K562 (cell line): ENCODE measurements around the gene C11orf42. TPM values are rescaled to one million over a fixed set of nuclear protein-coding genes. Genes with fewer than 3 reads are reported as not detected.

Source experiments
- ATAC-seq: fragments of 200-7000 bp; cut with Tn5 transposase; 3 replicates; pipeline ENCODE4 v1.9.1; 2020; ENCODE audit warnings: moderate library complexity
- BruUV-seq: library from RNA; stranded (reverse); fragments of 400-500 nt; replicated peaks from 2 replicates; lab custom pipeline; 2021; lab: Mats Ljungman, UMichigan
- CTCF ChIA-PET: fragments of 300-600 bp; formaldehyde crosslinking; extraction: SDS; loops from one replicate; lab custom pipeline; 2021; ENCODE audit warnings: low intra/inter-chr PET ratio; lab: Yijun Ruan, JAX
- POLR2A ChIA-PET: fragments of 300-600, 350-650 bp; sonication (Branson Sonifier 250); formaldehyde crosslinking; extraction: SDS; loops from one replicate; lab custom pipeline; 2021; ENCODE audit warnings: antibody characterized with exemption, inconsistent platforms; lab: Yijun Ruan, JAX
- DNase-seq, 4 experiments: peaks; one replicate each; pipeline versions ENCODE4 v3.0.0 to v3.0.0-alpha.2; 2011 to 2018; ENCODE audit warnings: low spot score in 3 of 4, mixed read lengths in 3 of 4; ENCODE audit errors: extremely low read depth in 1 of 4
- FAIRE-seq: peaks from 2 replicates; lab custom pipeline; 2011; peaks lifted over from hg19 to GRCh38; lab: Jason Lieb, UNC
- H2AFZ ChIP-seq: 2 replicates; pipeline ENCODE4 v1.6.0; 2011; ENCODE audit warnings: low read depth, low read length, control low read depth, inconsistent platforms
- H3K27ac ChIP-seq: fragments of 200-600 bp; 3 replicates; pipeline ENCODE4 v1.8.0; 2011; ENCODE audit warnings: low read depth, mild to moderate bottlenecking, control low read depth, inconsistent platforms, low read length, moderate library complexity, mixed read lengths; ENCODE audit errors: extremely low read depth
- H3K27me3 ChIP-seq, 2 experiments: fragments of 300-600 bp in 1 of 2; 2 replicates in 1 of 2; 3 replicates in 1 of 2; pipeline versions ENCODE4 v1.6.0 to v1.8.0; 2011; ENCODE audit warnings: inconsistent platforms in 2 of 2, low read length in 2 of 2, mild to moderate bottlenecking in 1 of 2, mixed read lengths in 1 of 2, moderate library complexity in 1 of 2; ENCODE audit not compliant: control insufficient read depth in 2 of 2, insufficient read depth in 2 of 2
- H3K36me3 ChIP-seq: fragments of 300-600 bp; 3 replicates; pipeline ENCODE4 v1.8.0; 2011; ENCODE audit warnings: mild to moderate bottlenecking, low read length, inconsistent platforms; ENCODE audit not compliant: control insufficient read depth, insufficient read depth
- H3K4me1 ChIP-seq, 2 experiments: fragments of 200-600 bp in 1 of 2; replicated peaks in 1 of 2; 2 replicates in 1 of 2; 3 replicates in 1 of 2; pipeline versions ENCODE4 v1.5.1 to v1.8.0; 2011; ENCODE audit warnings: inconsistent platforms in 2 of 2, low read length in 2 of 2, mild to moderate bottlenecking in 1 of 2, mixed read lengths in 1 of 2, moderate library complexity in 1 of 2; ENCODE audit not compliant: control insufficient read depth in 2 of 2, insufficient read depth in 2 of 2
- H3K4me2 ChIP-seq: 2 replicates; pipeline ENCODE4 v1.6.1; 2011; ENCODE audit warnings: low read length, control low read depth, inconsistent platforms, mixed read lengths; ENCODE audit not compliant: insufficient read depth
- H3K4me3 ChIP-seq: fragments of 200-600 bp; sonication (generic), shearing (Covaris generic); 2 replicates; pipeline ENCODE4 v1.5.1; 2016; ENCODE audit warnings: control low read depth, inconsistent platforms
- H3K79me2 ChIP-seq: fragments of 200-600 bp; 3 replicates; pipeline ENCODE4 v1.8.0; 2011; ENCODE audit warnings: low read length, inconsistent platforms; ENCODE audit not compliant: control insufficient read depth, insufficient read depth
- H3K9ac ChIP-seq, 2 experiments: 2 replicates each; pipeline versions ENCODE4 v1.6.0 to v1.6.1; 2011; ENCODE audit warnings: low read depth in 2 of 2, low read length in 2 of 2, control low read depth in 1 of 2, inconsistent platforms in 1 of 2, mild to moderate bottlenecking in 1 of 2, mixed read lengths in 1 of 2; ENCODE audit not compliant: insufficient read depth in 1 of 2
- H3K9me1 ChIP-seq: one replicate; pipeline ENCODE4 v1.6.0; 2011; ENCODE audit warnings: inconsistent platforms, mild to moderate bottlenecking, low read length, moderate library complexity; ENCODE audit not compliant: control insufficient read depth, insufficient read depth
- H3K9me3 ChIP-seq: replicated peaks from 2 replicates; pipeline ENCODE4 v1.5.1; 2011; ENCODE audit warnings: low read depth, low read length, inconsistent platforms; ENCODE audit not compliant: control insufficient read depth, insufficient read depth
- H4K20me1 ChIP-seq: replicated peaks from 2 replicates; pipeline ENCODE4 v1.6.1; 2011; ENCODE audit warnings: low read length, inconsistent platforms, mixed read lengths; ENCODE audit not compliant: control insufficient read depth, insufficient read depth
- ATF1 ChIP-seq, 2 experiments: fragments of 450-650 bp in 1 of 2; IDR thresholded peaks; 2 replicates each; pipeline ENCODE4 v1.6.1; 2016; ENCODE audit warnings: missing compliant biosample characterization in 1 of 2, missing genetic modification characterization in 1 of 2
- ESRRB ChIP-seq: fragments of 250-450 bp; sonication (Bioruptor Pico); IDR thresholded peaks from 2 replicates; pipeline ENCODE4 v1.5.0; 2020; ENCODE audit warnings: mild to moderate bottlenecking, moderate library complexity, borderline replicate concordance
- HDAC8 ChIP-seq: fragments of 450-650 bp; IDR thresholded peaks from 2 replicates; pipeline ENCODE4 v1.6.1; 2016; ENCODE audit warnings: mild to moderate bottlenecking, missing genetic modification characterization, moderate library complexity, missing compliant biosample characterization
- ILK ChIP-seq: fragments of 450-650 bp; IDR thresholded peaks from 2 replicates; pipeline ENCODE4 v1.6.1; 2016; ENCODE audit warnings: missing genetic modification characterization, low read depth, mild to moderate bottlenecking, missing compliant biosample characterization, moderate library complexity, borderline replicate concordance
- LEF1 ChIP-seq: fragments of 450-650 bp; IDR thresholded peaks from 2 replicates; pipeline ENCODE4 v1.6.1; 2016; ENCODE audit warnings: mild to moderate bottlenecking
- MCM2 ChIP-seq: fragments of 450-650 bp; IDR thresholded peaks from 2 replicates; pipeline ENCODE4 v1.6.1; 2017; ENCODE audit warnings: low read depth, mild to moderate bottlenecking
- MCM5 ChIP-seq: fragments of 450-650 bp; IDR thresholded peaks from 2 replicates; pipeline ENCODE4 v1.6.1; 2016; ENCODE audit warnings: low read depth
- MTA3 ChIP-seq: fragments of 450-650 bp; formaldehyde crosslinking; IDR thresholded peaks from 2 replicates; pipeline ENCODE4 v1.6.1; 2017; ENCODE audit warnings: mild to moderate bottlenecking, borderline replicate concordance
- NONO ChIP-seq, 2 experiments: fragments of 200-400 bp in 1 of 2; fragments of 450-650 bp in 1 of 2; formaldehyde crosslinking in 1 of 2; IDR thresholded peaks; 2 replicates each; pipeline ENCODE4 v1.6.1; 2017; ENCODE audit warnings: low read depth in 2 of 2, mild to moderate bottlenecking in 2 of 2, moderate library complexity in 2 of 2, low read length in 1 of 2
- RB1 ChIP-seq: fragments of 450-650 bp; IDR thresholded peaks from 2 replicates; pipeline ENCODE4 v1.6.1; 2017; ENCODE audit warnings: low read depth, mild to moderate bottlenecking
- SREBF2 ChIP-seq: sonication (generic); formaldehyde crosslinking; IDR thresholded peaks from 2 replicates; pipeline ENCODE4 v1.4.0; 2020; ENCODE audit warnings: mild to moderate bottlenecking, missing genetic modification reagents
- ZKSCAN3 ChIP-seq: fragments of 250-450 bp; sonication (Bioruptor Pico); IDR thresholded peaks from 2 replicates; pipeline ENCODE4 v1.4.0; 2020
- ZNF384 ChIP-seq: IDR thresholded peaks from 2 replicates; pipeline ENCODE4 v1.6.1; 2012; ENCODE audit warnings: low read depth, low read length, improper control_type of control experiment
- WGBS: fragments of 100-300 bp; shearing (Covaris generic); methylation state at CpG from one replicate; pipeline ENCODE4 v1.1.6; 2016; ENCODE audit warnings: low coverage, mixed read lengths; ENCODE audit not compliant: insufficient coverage; ENCODE audit errors: missing lambda C conversion rate; 5-methylcytosine and 5-hydroxymethylcytosine counted together
- in situ Hi-C: fragments of 300-500 bp; cut with MboI; formaldehyde crosslinking; loops from 4 replicates; pipeline ENCODE4 v1.15.0; 2018; ENCODE audit warnings: inconsistent platforms, mixed read lengths
- intact Hi-C: fragments of 100-400 bp; cut with micrococcal nuclease; formaldehyde crosslinking; loops from 2 replicates; pipeline ENCODE4 v1.14.2; 2022
- polyA plus RNA-seq, 8 experiments: library from polyadenylated mRNA; depleted of rRNA in 4 of 8; stranded (reverse) in 5 of 8; unstranded in 3 of 8; fragments of >200 nt; fragmentation: Nextera tagmentation in 2 of 8; fragmentation: Illumina TruSeq in 1 of 8; extraction: Ambion mirVana in 2 of 8; extraction: Trizol in 1 of 8; gene quantifications; 2 replicates each; pipeline versions ENCODE4 v1.2.1 to v1.2.3, GENCODE V29; 2011 to 2014; ENCODE audit warnings: inconsistent platforms in 1 of 8, missing spikeins in 1 of 8
- total RNA-seq, 7 experiments: library from RNA; depleted of rRNA in 6 of 7; stranded (reverse); fragments of >200 nt in 6 of 7; fragmentation: Illumina TruSeq in 2 of 7; extraction: Trizol in 2 of 7; gene quantifications; 2 replicates each; pipeline versions ENCODE4 v1.2.1 to v1.2.3, GENCODE V29; 2011 to 2021; ENCODE audit warnings: low replicate concordance in 1 of 7
- TF ChIP-seq, protein P1 (sequence below): IDR thresholded peaks from 2 replicates; pipeline ENCODE4 v1.6.1; 2016; ENCODE audit warnings: missing genetic modification characterization, missing compliant biosample characterization

C11orf42 gene
- total and polyA plus RNA-seq, 9 of the 15 experiments (the other 6 are each of a cell fraction or from before 2014, with no cell fraction given): not detected

DNA sequence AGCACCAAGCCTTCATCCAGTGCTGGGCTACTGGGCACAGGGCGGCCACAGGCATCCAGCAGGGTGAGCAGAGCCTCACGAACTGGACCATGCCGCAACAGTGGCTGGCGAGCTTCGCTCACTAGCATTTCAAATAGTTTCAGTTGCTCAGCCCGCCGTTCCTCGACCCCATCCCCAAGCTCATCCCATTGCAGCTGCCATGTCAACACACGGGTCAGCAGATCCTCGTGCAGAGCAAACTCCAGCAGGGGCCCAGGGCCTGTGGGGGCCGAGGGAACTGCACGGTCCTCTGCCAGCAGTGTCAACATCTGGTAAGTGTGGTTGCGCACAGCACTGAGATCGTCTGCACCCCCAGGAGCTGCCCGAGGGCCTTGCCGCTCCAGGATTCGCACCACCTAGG lies 18.5 kb downstream of the C11orf42 start:
- no peak overlapping the region for H3K4me2 ChIP-seq
- H3K9ac ChIP-seq: peak overlapping the region in 1 of 2 experiments; percentile 17; a peak in 1 of 4 replicates
- H3K36me3 ChIP-seq: peaks cover 50% of the 10 kb centered on the region; the same call in 2 of the 3 replicates
- H3K4me3 ChIP-seq: no peak overlapping the region
- H3K79me2 ChIP-seq: peaks cover 24% of the 10 kb centered on the region
- TF ChIP-seq SREBF2 (no peak), RB1 (no peak), HDAC8 (tag) (no peak), ESRRB (no peak), ZNF384 (no peak), LEF1 (no peak), MTA3 (no peak), NONO (IDR thresholded peaks at IDR 0.05; ENCODE audit: low read depth in 2 of 2, low read length in 1 of 2) (no peak), ATF1 (CRISPR knock-in tag; IDR thresholded peaks at IDR 0.05) (no peak), ATF1 (tag; IDR thresholded peaks at IDR 0.05) (no peak), MCM5 (no peak), ILK (no peak), MCM2 (no peak), ZKSCAN3 (CRISPR knock-in tag) (no peak)
- TF ChIP-seq, protein P1, sequence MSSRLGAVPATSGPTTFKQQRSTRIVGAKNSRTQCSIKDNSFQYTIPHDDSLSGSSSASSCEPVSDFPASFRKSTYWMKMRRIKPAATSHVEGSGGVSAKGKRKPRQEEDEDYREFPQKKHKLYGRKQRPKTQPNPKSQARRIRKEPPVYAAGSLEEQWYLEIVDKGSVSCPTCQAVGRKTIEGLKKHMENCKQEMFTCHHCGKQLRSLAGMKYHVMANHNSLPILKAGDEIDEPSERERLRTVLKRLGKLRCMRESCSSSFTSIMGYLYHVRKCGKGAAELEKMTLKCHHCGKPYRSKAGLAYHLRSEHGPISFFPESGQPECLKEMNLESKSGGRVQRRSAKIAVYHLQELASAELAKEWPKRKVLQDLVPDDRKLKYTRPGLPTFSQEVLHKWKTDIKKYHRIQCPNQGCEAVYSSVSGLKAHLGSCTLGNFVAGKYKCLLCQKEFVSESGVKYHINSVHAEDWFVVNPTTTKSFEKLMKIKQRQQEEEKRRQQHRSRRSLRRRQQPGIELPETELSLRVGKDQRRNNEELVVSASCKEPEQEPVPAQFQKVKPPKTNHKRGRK (tag): no peak
- FAIRE-seq (no peak), DNase-seq (no peak), ATAC-seq (no peak)
- POLR2A ChIA-PET: interaction anchor here (2.6 kb wide), 1 partner anchor 8 kb away, joined by 11 read pairs; no protein-coding TSS in a partner anchor
- BruUV-seq: no TSS peak
- CTCF ChIA-PET: no interaction called here
- in situ Hi-C loops: no loop called here
- WGBS: 96% methylated on average over 11 of the region's 17 CpGs
- H3K9me1 ChIP-seq: no peaks in the 10 kb centered on the region
- H3K4me1 ChIP-seq: peaks cover 5 to 14% of the 10 kb centered on the region in 2 experiments; a peak in 4 of 5 replicates
- H2AFZ ChIP-seq: no peak overlapping the region
- no peaks in the 10 kb centered on the region for H3K9me3 ChIP-seq
- no peaks in the 10 kb centered on the region for H3K27me3 ChIP-seq
- intact Hi-C loops: no loop called here
- no peaks in the 10 kb centered on the region; the same call in 1 of the 2 replicates for H4K20me1 ChIP-seq
- no peak overlapping the region for H3K27ac ChIP-seq
